GM18868 (cell line): ENCODE results near the gene RESF1.
"Not testable (repeated sequence)": the region's sequence is repeated elsewhere in the genome, so short reads cannot be mapped to it uniquely, and the experiment has no call there.

Source experiments
- ATAC-seq: cut with Tn5 transposase; IDR thresholded peaks from one replicate; pipeline ENCODE4 v1.9.1; 2021; ENCODE audit warnings: mild to moderate bottlenecking, moderate library complexity; ENCODE audit not compliant: unreplicated experiment

The RESF1 gene

GRCh38 chr12:31959161-31959700 is at the start of gene RESF1:
TSS of gene RESF1 (plus strand) at chr12:31959415. CDS start at chr12:31980956, 21,541 bp downstream.
- peak; percentile 93 for ATAC-seq

- no peak for ATAC-seq
Measured at GRCh38 chr12:31914927-31915326, 44.3 kb upstream of the RESF1 start.

GRCh38 chr12:31915446-31915845 is 43.8 kb upstream of the RESF1 start:
- no peak for ATAC-seq

GRCh38 chr12:31922341-31923062 is 36.7 kb upstream of the RESF1 start:
- ATAC-seq, result no peak

GRCh38 chr12:31923063-31923412 is 36.2 kb upstream of the RESF1 start:
- no peak for ATAC-seq

- ATAC-seq, result peak; percentile 63
Measured at GRCh38 chr12:31928246-31929026, 30.8 kb upstream of the RESF1 start.

GRCh38 chr12:31929027-31929526 is 30.1 kb upstream of the RESF1 start:
- ATAC-seq, result peak; percentile 28

GRCh38 chr12:31931796-31932715 is 27.2 kb upstream of the RESF1 start:
- no peak for ATAC-seq

GRCh38 chr12:31944299-31944698 is 14.9 kb upstream of the RESF1 start:
- no peak for ATAC-seq

GRCh38 chr12:31947971-31948370 is 11.2 kb upstream of the RESF1 start:
- no peak for ATAC-seq

GRCh38 chr12:31948697-31949359 is 10.4 kb upstream of the RESF1 start:
- ATAC-seq, result not testable (repeated sequence)

- peak; percentile 47 for ATAC-seq
Measured at GRCh38 chr12:31950088-31950487, 9.1 kb upstream of the RESF1 start.

GRCh38 chr12:31950492-31950891 is 8.7 kb upstream of the RESF1 start:
- no peak for ATAC-seq

GRCh38 chr12:31951008-31951407 is 8.2 kb upstream of the RESF1 start:
- ATAC-seq, result no peak

GRCh38 chr12:31951939-31952338 is 7.3 kb upstream of the RESF1 start:
- ATAC-seq, result peak; percentile 54

GRCh38 chr12:31952418-31952817 is 6.8 kb upstream of the RESF1 start:
- ATAC-seq, result no peak

- no peak for ATAC-seq
Measured at GRCh38 chr12:31954925-31955858, 4.0 kb upstream of the RESF1 start.

GRCh38 chr12:31958569-31959160 is 550 bp upstream of the RESF1 start:
- no peak for ATAC-seq
